Mesendoderm (in vitro differentiated cells): Measurements from ENCODE around the gene PTPRM.

Source experiments
- DNase-seq: peaks from one replicate; pipeline ENCODE4 v3.0.0; 2013
- H2AK5ac ChIP-seq: 2 replicates; pipeline ENCODE4 v1.6.1; 2013; ENCODE audit warnings: low read length, inconsistent platforms
- H2BK120ac ChIP-seq: 2 replicates; pipeline ENCODE4 v1.6.1; 2013; ENCODE audit warnings: low read depth, mild to moderate bottlenecking, low read length, moderate library complexity, mixed read lengths
- H2BK15ac ChIP-seq: replicated peaks from 2 replicates; pipeline ENCODE4 v1.6.1; 2013; ENCODE audit warnings: low read depth, mild to moderate bottlenecking, moderate library complexity
- H2BK5ac ChIP-seq: 2 replicates; pipeline ENCODE4 v1.6.1; 2013; ENCODE audit warnings: low read length, inconsistent platforms
- H3K18ac ChIP-seq: 2 replicates; pipeline ENCODE4 v1.6.1; 2013; ENCODE audit warnings: mild to moderate bottlenecking, low read length, mixed read lengths
- H3K23ac ChIP-seq: one replicate; pipeline ENCODE4 v1.6.1; 2013; ENCODE audit warnings: low read length
- H3K27ac ChIP-seq: 2 replicates; pipeline ENCODE4 v1.5.1; 2013; ENCODE audit warnings: low read depth, mild to moderate bottlenecking, inconsistent platforms, low read length, moderate library complexity
- H3K27me3 ChIP-seq: 2 replicates; pipeline ENCODE4 v1.6.1; 2013; ENCODE audit warnings: low read length, control low read depth, mild to moderate bottlenecking, inconsistent platforms; ENCODE audit not compliant: insufficient read depth, poor library complexity
- H3K36me3 ChIP-seq: 2 replicates; pipeline ENCODE4 v1.6.1; 2013; ENCODE audit warnings: low read length, inconsistent platforms; ENCODE audit not compliant: control insufficient read depth, insufficient read depth
- H3K4ac ChIP-seq: one replicate; pipeline ENCODE4 v1.6.1; 2013; ENCODE audit warnings: low read depth, mild to moderate bottlenecking, low read length, moderate library complexity
- H3K4me1 ChIP-seq: 2 replicates; pipeline ENCODE4 v1.6.1; 2013; ENCODE audit warnings: low read depth, low read length, inconsistent platforms; ENCODE audit not compliant: control insufficient read depth
- H3K4me2 ChIP-seq: 2 replicates; pipeline ENCODE4 v1.6.1; 2013; ENCODE audit warnings: low read length
- H3K4me3 ChIP-seq: 2 replicates; pipeline ENCODE4 v1.5.1; 2013; ENCODE audit warnings: mild to moderate bottlenecking, low read length
- H3K56ac ChIP-seq: one replicate; pipeline ENCODE4 v1.6.1; 2013; ENCODE audit warnings: low read length
- H3K79me1 ChIP-seq: 2 replicates; pipeline ENCODE4 v1.6.1; 2013; ENCODE audit warnings: low read length, inconsistent platforms
- H3K79me2 ChIP-seq: 2 replicates; pipeline ENCODE4 v1.6.1; 2013; ENCODE audit warnings: mild to moderate bottlenecking, low read length; ENCODE audit not compliant: control insufficient read depth, insufficient read depth
- H3K9ac ChIP-seq: 2 replicates; pipeline ENCODE4 v1.6.1; 2013; ENCODE audit warnings: low read length, inconsistent platforms
- H4K5ac ChIP-seq: one replicate; pipeline ENCODE4 v1.6.1; 2013; ENCODE audit warnings: low read length
- H4K8ac ChIP-seq: one replicate; pipeline ENCODE4 v1.6.1; 2013; ENCODE audit warnings: low read depth, mild to moderate bottlenecking, control low read depth, low read length, moderate library complexity
- WGBS: extraction: QIAGEN DNeasy Blood & Tissue Kit; methylation state at CpG from one replicate; pipeline ENCODE4 v1.1.7; 2013; ENCODE audit warnings: low lambda C conversion rate, missing lambda C conversion rate; ENCODE audit not compliant: insufficient coverage; ENCODE audit errors: extremely low coverage; 5-methylcytosine and 5-hydroxymethylcytosine counted together

The PTPRM gene

GRCh38 chr18:8065284-8065683 lies 498.2 kb downstream of the PTPRM start:
- Histone ChIP-seq H2BK120ac (no peak overlapping the region), H3K79me2 (no peaks in the 10 kb centered on the region), H3K79me1 (no peaks in the 10 kb centered on the region), H4K5ac (no peak overlapping the region), H3K36me3 (no peaks in the 10 kb centered on the region), H2BK15ac (no peak overlapping the region), H3K18ac (no peak overlapping the region), H4K8ac (no peak overlapping the region), H3K9ac (no peak overlapping the region), H3K4me2 (no peak overlapping the region), H3K4me1 (no peaks in the 10 kb centered on the region), H3K4ac (no peak overlapping the region), H3K27me3 (no peaks in the 10 kb centered on the region), H2AK5ac (no peak overlapping the region), H3K27ac (no peak overlapping the region), H3K56ac (no peak overlapping the region), H3K4me3 (no peak overlapping the region), H2BK5ac (no peak overlapping the region), H3K23ac (no peak overlapping the region)
- no peak for DNase-seq
- no CpG with 5 or more reads among the region's 4 CpGs for WGBS

- no peak overlapping the region for H3K27ac ChIP-seq
- no peak for DNase-seq
- WGBS, result no CpG with 5 or more reads among the region's 1 CpG
Measured at GRCh38 chr18:8065773-8066172, 498.7 kb downstream of the PTPRM start.

GRCh38 chr18:8069708-8070107 lies 502.6 kb downstream of the PTPRM start:
- no peak overlapping the region for H3K18ac ChIP-seq
- H3K79me2 ChIP-seq, result no peaks in the 10 kb centered on the region
- no peak overlapping the region for H2BK5ac ChIP-seq
- no peak overlapping the region for H4K5ac ChIP-seq
- no peak overlapping the region for H4K8ac ChIP-seq
- no peak overlapping the region for H3K4me3 ChIP-seq
- no peaks in the 10 kb centered on the region for H3K4me1 ChIP-seq
- H2BK15ac ChIP-seq, result no peak overlapping the region
- no peak overlapping the region for H3K23ac ChIP-seq
- H3K4ac ChIP-seq, result no peak overlapping the region
- WGBS, result no CpG with 5 or more reads among the region's 8 CpGs
- H3K27me3 ChIP-seq, result no peaks in the 10 kb centered on the region
- no peak overlapping the region for H3K27ac ChIP-seq
- no peak for DNase-seq
- H2AK5ac ChIP-seq, result no peak overlapping the region
- no peak overlapping the region for H3K56ac ChIP-seq
- no peak overlapping the region for H2BK120ac ChIP-seq
- H3K4me2 ChIP-seq, result no peak overlapping the region
- no peaks in the 10 kb centered on the region for H3K36me3 ChIP-seq
- H3K79me1 ChIP-seq, result no peaks in the 10 kb centered on the region
- no peak overlapping the region for H3K9ac ChIP-seq

More at GRCh38 chr18:8065773-8066172, 498.7 kb downstream of the PTPRM start:
- Histone ChIP-seq H3K27me3 (no peaks in the 10 kb centered on the region), H3K4me2 (no peak overlapping the region), H2BK5ac (no peak overlapping the region), H3K79me1 (no peaks in the 10 kb centered on the region), H3K36me3 (no peaks in the 10 kb centered on the region), H3K23ac (no peak overlapping the region), H2AK5ac (no peak overlapping the region), H3K18ac (no peak overlapping the region), H3K56ac (no peak overlapping the region), H3K9ac (no peak overlapping the region), H2BK15ac (no peak overlapping the region), H3K4ac (no peak overlapping the region), H3K79me2 (no peaks in the 10 kb centered on the region), H3K4me1 (no peaks in the 10 kb centered on the region), H4K5ac (no peak overlapping the region), H3K4me3 (no peak overlapping the region), H4K8ac (no peak overlapping the region), H2BK120ac (no peak overlapping the region)

- no peak overlapping the region for H3K18ac ChIP-seq
- no peak overlapping the region for H2AK5ac ChIP-seq
- H3K79me2 ChIP-seq, result no peaks in the 10 kb centered on the region
- no peaks in the 10 kb centered on the region for H3K4me1 ChIP-seq
- H3K36me3 ChIP-seq, result no peaks in the 10 kb centered on the region
- H2BK5ac ChIP-seq, result no peak overlapping the region
- no peak overlapping the region for H2BK15ac ChIP-seq
- H3K23ac ChIP-seq, result no peak overlapping the region
- H3K79me1 ChIP-seq, result no peaks in the 10 kb centered on the region
- H3K4me3 ChIP-seq, result no peak overlapping the region
- no peak overlapping the region for H3K4ac ChIP-seq
- no peak overlapping the region for H3K27ac ChIP-seq
- H3K27me3 ChIP-seq, result no peaks in the 10 kb centered on the region
- no peak overlapping the region for H4K5ac ChIP-seq
- no CpG with 5 or more reads among the region's 3 CpGs for WGBS
- no peak overlapping the region for H2BK120ac ChIP-seq
- no peak overlapping the region for H4K8ac ChIP-seq
- no peak overlapping the region for H3K9ac ChIP-seq
- DNase-seq, result no peak
- no peak overlapping the region for H3K56ac ChIP-seq
- no peak overlapping the region for H3K4me2 ChIP-seq
Measured at GRCh38 chr18:8073167-8073566, 506.1 kb downstream of the PTPRM start.

GRCh38 chr18:8080092-8080491 lies 513.0 kb downstream of the PTPRM start:
- Histone ChIP-seq H2AK5ac (no peak overlapping the region), H2BK15ac (no peak overlapping the region), H4K8ac (no peak overlapping the region), H3K36me3 (no peaks in the 10 kb centered on the region), H3K79me2 (no peaks in the 10 kb centered on the region), H3K4me2 (no peak overlapping the region), H3K9ac (no peak overlapping the region), H2BK120ac (no peak overlapping the region), H3K27ac (no peak overlapping the region), H3K27me3 (no peaks in the 10 kb centered on the region), H2BK5ac (no peak overlapping the region), H3K56ac (no peak overlapping the region), H3K4me3 (no peak overlapping the region), H3K18ac (no peak overlapping the region), H3K4ac (no peak overlapping the region), H3K23ac (no peak overlapping the region), H3K4me1 (peaks cover 6% of the 10 kb centered on the region), H4K5ac (no peak overlapping the region), H3K79me1 (no peaks in the 10 kb centered on the region)
- no peak for DNase-seq

GRCh38 chr18:8081267-8081666 lies 514.2 kb downstream of the PTPRM start:
- no peak overlapping the region for H3K9ac ChIP-seq
- no peak overlapping the region for H2BK5ac ChIP-seq
- no peak overlapping the region for H4K8ac ChIP-seq
- no peak overlapping the region for H3K4ac ChIP-seq
- no peak overlapping the region for H3K4me2 ChIP-seq
- no peaks in the 10 kb centered on the region for H3K36me3 ChIP-seq
- no peak overlapping the region for H3K4me3 ChIP-seq
- no peak for DNase-seq
- H4K5ac ChIP-seq, result no peak overlapping the region
- no peak overlapping the region for H3K18ac ChIP-seq
- H3K4me1 ChIP-seq, result peaks cover 6% of the 10 kb centered on the region
- H3K79me1 ChIP-seq, result no peaks in the 10 kb centered on the region
- no peaks in the 10 kb centered on the region for H3K79me2 ChIP-seq
- H3K23ac ChIP-seq, result no peak overlapping the region
- H2AK5ac ChIP-seq, result no peak overlapping the region
- WGBS, result no CpG with 5 or more reads among the region's 1 CpG
- no peak overlapping the region for H2BK15ac ChIP-seq
- no peak overlapping the region for H2BK120ac ChIP-seq
- H3K27ac ChIP-seq, result no peak overlapping the region
- no peak overlapping the region for H3K56ac ChIP-seq
- H3K27me3 ChIP-seq, result no peaks in the 10 kb centered on the region
